Fibroblast of the aortic adventitia (primary cell): ENCODE data around the gene SHANK1. TPM values are rescaled to one million over a fixed set of nuclear protein-coding genes. Genes with fewer than 3 reads are reported as not detected.

ENCODE experiments used
- DNase-seq: peaks from one replicate; pipeline ENCODE4 v3.0.0-alpha.2; 2010; ENCODE audit warnings: low read depth
- H3K4me3 ChIP-seq: 2 replicates; pipeline ENCODE4 v1.5.1; 2011; ENCODE audit warnings: low read depth, mild to moderate bottlenecking, control low read depth, low read length, moderate library complexity
- total RNA-seq: library from RNA; depleted of rRNA; stranded (reverse); fragments of >200 nt; gene quantifications from 2 replicates; pipeline ENCODE4 v1.2.3, GENCODE V29; 2012; ENCODE audit warnings: low replicate concordance
- TF ChIP-seq, protein P1 (sequence below): IDR thresholded peaks from 2 replicates; pipeline ENCODE4 v1.5.1; 2011; ENCODE audit warnings: mild to moderate bottlenecking, low read length, control low read depth, inconsistent platforms; ENCODE audit not compliant: insufficient read depth

Gene SHANK1
- total RNA-seq, 1 donor: 4.2 TPM

GRCh38 chr19:50644315-50644915, 75.2 kb downstream of the SHANK1 start:
- TF ChIP-seq, protein P1, sequence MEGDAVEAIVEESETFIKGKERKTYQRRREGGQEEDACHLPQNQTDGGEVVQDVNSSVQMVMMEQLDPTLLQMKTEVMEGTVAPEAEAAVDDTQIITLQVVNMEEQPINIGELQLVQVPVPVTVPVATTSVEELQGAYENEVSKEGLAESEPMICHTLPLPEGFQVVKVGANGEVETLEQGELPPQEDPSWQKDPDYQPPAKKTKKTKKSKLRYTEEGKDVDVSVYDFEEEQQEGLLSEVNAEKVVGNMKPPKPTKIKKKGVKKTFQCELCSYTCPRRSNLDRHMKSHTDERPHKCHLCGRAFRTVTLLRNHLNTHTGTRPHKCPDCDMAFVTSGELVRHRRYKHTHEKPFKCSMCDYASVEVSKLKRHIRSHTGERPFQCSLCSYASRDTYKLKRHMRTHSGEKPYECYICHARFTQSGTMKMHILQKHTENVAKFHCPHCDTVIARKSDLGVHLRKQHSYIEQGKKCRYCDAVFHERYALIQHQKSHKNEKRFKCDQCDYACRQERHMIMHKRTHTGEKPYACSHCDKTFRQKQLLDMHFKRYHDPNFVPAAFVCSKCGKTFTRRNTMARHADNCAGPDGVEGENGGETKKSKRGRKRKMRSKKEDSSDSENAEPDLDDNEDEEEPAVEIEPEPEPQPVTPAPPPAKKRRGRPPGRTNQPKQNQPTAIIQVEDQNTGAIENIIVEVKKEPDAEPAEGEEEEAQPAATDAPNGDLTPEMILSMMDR: no peak
- no peak overlapping the region for H3K4me3 ChIP-seq
- DNase-seq: no peak

DNA sequence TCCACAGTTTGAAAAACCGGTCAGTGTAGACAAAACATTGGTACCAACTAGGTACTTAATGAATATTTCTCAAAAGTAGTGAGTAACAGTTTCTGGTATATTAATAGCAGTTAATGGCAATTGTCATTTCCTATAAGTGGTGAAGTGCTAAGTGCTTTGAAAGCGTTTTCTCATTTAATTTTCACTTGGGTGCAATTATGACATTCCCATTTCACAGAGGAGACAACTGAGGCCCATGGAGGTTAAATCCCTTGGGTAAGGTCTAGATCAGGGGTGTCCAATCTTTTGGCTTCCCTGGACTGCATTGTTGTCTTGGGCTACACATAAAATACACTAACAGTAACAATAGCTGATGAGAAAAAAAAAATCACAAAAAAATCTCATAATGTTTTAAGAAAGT, 79.2 kb downstream of the SHANK1 start:
- TF ChIP-seq, protein P1: no peak
- no peak for DNase-seq
- H3K4me3 ChIP-seq: no peak overlapping the region

DNA sequence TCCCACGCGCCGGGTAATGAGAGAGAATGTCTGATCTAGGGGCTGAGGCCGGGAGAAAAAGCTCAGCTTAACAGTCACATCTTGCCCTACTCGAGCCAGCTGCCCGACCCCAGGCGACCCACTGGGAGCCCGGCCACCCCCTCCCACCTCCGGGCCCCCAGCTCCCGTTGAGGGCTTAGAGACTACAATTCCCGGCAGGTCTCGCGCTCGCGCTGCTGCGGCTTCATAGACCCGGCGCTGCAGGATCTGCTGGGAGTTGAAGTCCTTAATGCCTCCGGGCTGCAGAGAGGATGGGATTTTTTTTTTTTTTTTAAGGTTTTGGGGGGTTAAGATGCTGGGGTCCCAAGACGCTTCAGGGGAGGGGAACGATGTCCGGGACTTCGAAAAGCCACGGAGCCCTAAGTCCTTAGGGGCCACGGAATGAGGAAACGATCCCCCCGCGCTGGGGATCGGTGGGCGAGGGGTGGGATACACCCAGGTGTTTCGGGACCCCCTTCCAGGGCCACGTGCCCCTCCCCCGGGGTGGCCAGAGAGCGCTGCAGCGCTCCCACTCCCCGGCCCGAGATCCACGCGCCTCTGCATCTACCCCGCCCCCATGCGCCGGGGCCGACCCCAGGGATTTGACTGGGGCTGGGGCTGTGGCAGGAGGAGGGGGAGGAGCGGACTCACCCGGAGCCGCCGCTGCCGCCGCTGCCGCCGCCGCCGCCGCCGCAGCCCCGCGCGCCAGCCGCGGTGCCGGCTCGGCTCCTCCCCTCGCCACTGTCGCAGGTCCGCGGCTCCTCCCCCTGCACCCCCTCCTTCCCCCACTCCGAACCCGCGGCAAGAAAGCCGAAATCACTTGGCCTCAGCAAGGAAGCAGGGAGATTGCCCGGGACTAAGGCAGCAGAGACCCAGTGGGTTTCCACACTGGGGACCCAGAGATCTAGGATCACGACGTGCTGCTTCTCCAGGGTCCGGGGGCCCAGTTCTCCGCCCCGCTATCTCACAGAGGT, 80.2 kb downstream of the SHANK1 start, which contains the start of gene SYT3:
TSS of gene SYT3 (minus strand) at position 761 of the 992 bp plus-strand sequence. CDS start 2,470 bp downstream, outside the sequence.
- H3K4me3 ChIP-seq: peak within 1 kb of the TSS; percentile 48
- DNase-seq: peak; percentile 18
- TF ChIP-seq, protein P1: no peak

DNA sequence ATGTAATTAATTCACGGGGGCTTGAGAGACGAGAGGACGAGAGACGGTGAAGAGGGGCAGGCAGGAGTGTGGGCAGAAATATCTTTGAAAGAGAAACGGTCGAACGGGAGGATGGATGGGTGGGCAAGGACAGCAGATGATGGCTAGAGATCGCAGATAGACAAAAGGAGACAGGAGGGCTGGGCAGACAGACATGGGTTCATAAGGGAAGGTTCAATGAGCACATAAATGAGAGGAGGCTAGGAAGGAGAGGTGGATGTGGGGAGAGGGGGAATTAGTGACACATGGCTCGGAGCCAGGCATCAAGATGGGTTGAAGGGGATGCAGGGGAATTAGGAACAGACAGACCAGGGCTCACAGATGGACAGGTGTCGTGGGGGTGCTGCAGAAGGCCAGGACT, 81.0 kb downstream of the SHANK1 start:
- DNase-seq: no peak
- no peak overlapping the region for H3K4me3 ChIP-seq
- TF ChIP-seq, protein P1: no peak

GRCh38 chr19:50636317-50637085, 83.1 kb downstream of the SHANK1 start:
- H3K4me3 ChIP-seq: no peak overlapping the region
- DNase-seq: no peak

DNA sequence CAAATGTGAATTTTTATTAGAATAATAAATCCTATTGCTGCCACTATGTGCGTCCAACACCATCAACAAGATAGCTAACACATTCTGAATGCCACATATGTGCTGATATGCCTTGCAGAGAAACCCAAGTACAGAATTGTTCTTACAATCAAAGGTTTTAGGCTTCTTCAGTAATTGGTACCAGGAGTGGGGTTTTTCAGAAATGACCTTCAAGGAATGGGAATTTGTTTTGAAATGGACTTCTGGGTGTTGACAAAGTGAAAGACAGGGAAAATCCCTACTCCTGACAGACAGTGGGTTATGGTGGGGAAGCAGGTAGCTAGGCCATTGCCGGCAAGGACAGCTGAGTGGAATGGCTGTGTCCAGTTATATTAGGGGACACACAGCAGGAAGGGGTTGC, 85.6 kb downstream of the SHANK1 start:
- H3K4me3 ChIP-seq: no peak overlapping the region
- TF ChIP-seq, protein P1: no peak
- no peak for DNase-seq

More at GRCh38 chr19:50636317-50637085, 83.1 kb downstream of the SHANK1 start:
- TF ChIP-seq, protein P1: no peak
